ENCODE results near the gene TVP23A.

Gene TVP23A

DNA sequence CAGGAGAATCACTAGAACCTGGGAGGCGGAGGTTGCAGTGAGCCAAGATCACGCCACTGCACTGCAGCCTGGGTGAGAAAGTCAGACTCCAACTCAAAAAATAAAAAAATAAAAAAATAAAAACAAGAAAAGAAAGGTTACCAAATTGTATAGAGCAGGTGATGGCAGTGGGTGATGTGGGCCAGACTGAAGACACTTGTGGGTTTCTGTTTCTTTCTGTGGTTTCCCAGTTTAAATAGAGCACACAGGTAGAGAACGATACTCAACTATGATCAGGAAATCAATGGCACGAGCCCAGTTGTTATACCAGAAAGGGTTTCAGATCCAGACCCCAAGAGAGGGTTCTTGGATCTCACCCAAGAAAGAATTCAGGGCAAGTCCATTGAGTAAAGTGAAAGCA, 42.3 kb downstream of the TVP23A start:
- no peak for TF ChIP-seq CTCF (IDR thresholded peaks at IDR 0.05; ENCODE audit: low read depth, low read length, missing control alignments)
- H3K4me3 ChIP-seq (replicated peaks; ENCODE audit: low read depth, low read length), result no peak overlapping the region
- DNase-seq (ENCODE audit: extremely low read depth, low read depth), result no peak

GRCh38 chr16:10770907-10771306, 47.7 kb downstream of the TVP23A start:
- no peak for DNase-seq (ENCODE audit: extremely low read depth, low read depth)
- no peak for TF ChIP-seq CTCF (IDR thresholded peaks at IDR 0.05; ENCODE audit: low read depth, low read length, missing control alignments)
- H3K4me3 ChIP-seq (replicated peaks; ENCODE audit: low read depth, low read length), result no peak overlapping the region

GRCh38 chr16:10769381-10769780, 49.2 kb downstream of the TVP23A start:
- H3K4me3 ChIP-seq (replicated peaks; ENCODE audit: low read depth, low read length), result no peak overlapping the region
- no peak for TF ChIP-seq CTCF (IDR thresholded peaks at IDR 0.05; ENCODE audit: low read depth, low read length, missing control alignments)
- no peak for DNase-seq (ENCODE audit: extremely low read depth, low read depth)

GRCh38 chr16:10767127-10767526, 51.5 kb downstream of the TVP23A start:
- TF ChIP-seq CTCF (IDR thresholded peaks at IDR 0.05; ENCODE audit: low read depth, low read length, missing control alignments), result no peak
- no peak for DNase-seq (ENCODE audit: extremely low read depth, low read depth)
- H3K4me3 ChIP-seq (replicated peaks; ENCODE audit: low read depth, low read length), result no peak overlapping the region

GRCh38 chr16:10765772-10766171, 52.8 kb downstream of the TVP23A start:
- DNase-seq (ENCODE audit: extremely low read depth, low read depth), result no peak
- H3K4me3 ChIP-seq (replicated peaks; ENCODE audit: low read depth, low read length), result no peak overlapping the region
- no peak for TF ChIP-seq CTCF (IDR thresholded peaks at IDR 0.05; ENCODE audit: low read depth, low read length, missing control alignments)

GRCh38 chr16:10763456-10763855, 55.1 kb downstream of the TVP23A start:
- TF ChIP-seq CTCF (IDR thresholded peaks at IDR 0.05; ENCODE audit: low read depth, low read length, missing control alignments), result no peak
- no peak for DNase-seq (ENCODE audit: extremely low read depth, low read depth)
- no peak overlapping the region for H3K4me3 ChIP-seq (replicated peaks; ENCODE audit: low read depth, low read length)

DNA sequence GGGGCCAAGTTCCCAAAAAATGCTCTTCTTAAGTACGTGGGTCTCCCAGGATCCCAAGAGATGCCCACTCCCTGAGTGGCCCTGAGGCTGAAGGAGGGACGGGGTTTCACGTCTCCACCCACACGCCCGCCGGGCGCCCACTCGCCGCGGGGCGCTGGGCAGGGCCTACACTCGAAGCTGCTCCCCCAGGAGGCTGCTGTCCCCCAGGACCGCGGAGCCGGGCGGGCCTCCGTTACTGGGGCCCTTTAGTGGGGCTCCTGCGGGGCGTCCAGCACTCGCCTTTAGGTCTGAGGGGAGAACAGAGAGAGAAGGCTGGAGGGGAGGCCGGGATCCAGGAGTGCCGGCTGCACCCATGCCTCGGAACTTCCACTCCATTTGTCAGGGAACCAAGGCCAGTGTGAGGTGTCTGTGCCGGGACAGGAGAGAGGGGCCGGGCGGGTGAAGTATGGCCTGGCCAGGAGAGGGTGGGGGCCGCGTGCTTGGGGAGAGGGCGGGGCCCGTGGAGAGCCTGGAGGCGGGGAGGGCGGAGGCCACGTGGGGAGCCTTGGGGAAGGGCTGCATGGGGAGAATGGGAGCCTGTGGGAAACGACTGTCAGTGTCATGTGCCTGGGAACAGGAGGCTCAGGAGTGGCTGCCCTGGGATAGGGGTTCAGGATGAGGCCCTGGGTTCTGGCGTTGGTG, 56.1 kb downstream of the TVP23A start:
- H3K4me3 ChIP-seq (replicated peaks; ENCODE audit: low read depth, low read length), result no peak overlapping the region
- no peak for DNase-seq (ENCODE audit: extremely low read depth, low read depth)
- TF ChIP-seq CTCF (IDR thresholded peaks at IDR 0.05; ENCODE audit: low read depth, low read length, missing control alignments), result no peak
